ENCODE data around the gene TMEM61.
"Not testable (repeated sequence)": the region's sequence is repeated elsewhere in the genome, so short reads cannot be mapped to it uniquely, and the experiment has no call there.

The TMEM61 gene

GRCh38 chr1:55001311-55001710 is 20.9 kb downstream of the TMEM61 start:
- no peak for DNase-seq (ENCODE audit: low spot score)

GRCh38 chr1:55002686-55003085 is 22.3 kb downstream of the TMEM61 start:
- no peak for DNase-seq (ENCODE audit: low spot score)

- no peak for DNase-seq (ENCODE audit: low spot score)
These were observed 25.1 kb downstream of the TMEM61 start for GRCh38 chr1:55005351-55006140.

- no peak for DNase-seq (ENCODE audit: low spot score)
These were observed 26.5 kb downstream of the TMEM61 start for GRCh38 chr1:55006931-55007330.

- DNase-seq (ENCODE audit: low spot score), result no peak
These were observed 27.2 kb downstream of the TMEM61 start for GRCh38 chr1:55007625-55008024.

- no peak for DNase-seq (ENCODE audit: low spot score)
These were observed 29.9 kb downstream of the TMEM61 start for GRCh38 chr1:55010194-55010886.

GRCh38 chr1:55010887-55011217 is 30.4 kb downstream of the TMEM61 start:
- DNase-seq (ENCODE audit: low spot score), result no peak

GRCh38 chr1:55012661-55013060 is 32.2 kb downstream of the TMEM61 start:
- DNase-seq (ENCODE audit: low spot score), result no peak

- DNase-seq (ENCODE audit: low spot score), result peak; percentile 93
These were observed 34.7 kb downstream of the TMEM61 start for GRCh38 chr1:55015123-55015522.

- no peak for DNase-seq (ENCODE audit: low spot score)
These were observed 35.5 kb downstream of the TMEM61 start for GRCh38 chr1:55015731-55016620.

- no peak for DNase-seq (ENCODE audit: low spot score)
These were observed 38.0 kb downstream of the TMEM61 start for GRCh38 chr1:55018395-55018794.

- DNase-seq (ENCODE audit: low spot score), result peak; percentile 89
These were observed 41.6 kb downstream of the TMEM61 start for GRCh38 chr1:55021942-55022546.

- DNase-seq (ENCODE audit: low spot score), result not testable (repeated sequence)
These were observed 43.7 kb downstream of the TMEM61 start for GRCh38 chr1:55024163-55024562.

GRCh38 chr1:55026682-55027081 is 46.3 kb downstream of the TMEM61 start:
- not testable (repeated sequence) for DNase-seq (ENCODE audit: low spot score)

GRCh38 chr1:55031098-55031497 is 50.7 kb downstream of the TMEM61 start:
- DNase-seq (ENCODE audit: low spot score), result not testable (repeated sequence)

GRCh38 chr1:55033265-55033614 is 52.8 kb downstream of the TMEM61 start:
- DNase-seq (ENCODE audit: low spot score), result no peak

- DNase-seq (ENCODE audit: low spot score), result no peak
These were observed 54.2 kb downstream of the TMEM61 start for GRCh38 chr1:55034476-55035133.

- no peak for DNase-seq (ENCODE audit: low spot score)
These were observed 55.5 kb downstream of the TMEM61 start for GRCh38 chr1:55035904-55036303.

GRCh38 chr1:55037733-55038551 is 57.5 kb downstream of the TMEM61 start:
- DNase-seq (ENCODE audit: low spot score), result peak; percentile 67

- DNase-seq (ENCODE audit: low spot score), result no peak
These were observed 58.1 kb downstream of the TMEM61 start for GRCh38 chr1:55038552-55038838.

GRCh38 chr1:55038974-55039341 is 58.5 kb downstream of the TMEM61 start:
- DNase-seq (ENCODE audit: low spot score), result no peak

Measured in cerebellar cortex (tissue), 1 donor.